NCI-H1930 (cell line): ENCODE measurements around the gene THSD7A.

Experiments
- DNase-seq, 2 experiments: peaks; one replicate each; lab custom pipeline; 2025; lab: John Stamatoyannopoulos, UW

Gene THSD7A

GRCh38 chr7:11331128-11332102, 500.6 kb downstream of the THSD7A start:
- no peak for DNase-seq

GRCh38 chr7:11330717-11331116, 501.3 kb downstream of the THSD7A start:
- DNase-seq: no peak

GRCh38 chr7:11330208-11330607, 501.8 kb downstream of the THSD7A start:
- DNase-seq: no peak

- DNase-seq: no peak
Observed at GRCh38 chr7:11329626-11330025, 502.4 kb downstream of the THSD7A start.

GRCh38 chr7:11328309-11328708, 503.7 kb downstream of the THSD7A start:
- DNase-seq: no peak

GRCh38 chr7:11327633-11328032, 504.4 kb downstream of the THSD7A start:
- no peak for DNase-seq
